ENCODE measurements around the gene LDLRAP1. TPM values are rescaled to one million over a fixed set of nuclear protein-coding genes. Genes with fewer than 3 reads are reported as not detected.
A peak's percentile ranks its signal among the peaks of the same experiment; 100 is the strongest.

LDLRAP1 gene
- total and polyA plus RNA-seq, 5 experiments from 2014 or later, result 361 to 877 (median 387) TPM

DNA sequence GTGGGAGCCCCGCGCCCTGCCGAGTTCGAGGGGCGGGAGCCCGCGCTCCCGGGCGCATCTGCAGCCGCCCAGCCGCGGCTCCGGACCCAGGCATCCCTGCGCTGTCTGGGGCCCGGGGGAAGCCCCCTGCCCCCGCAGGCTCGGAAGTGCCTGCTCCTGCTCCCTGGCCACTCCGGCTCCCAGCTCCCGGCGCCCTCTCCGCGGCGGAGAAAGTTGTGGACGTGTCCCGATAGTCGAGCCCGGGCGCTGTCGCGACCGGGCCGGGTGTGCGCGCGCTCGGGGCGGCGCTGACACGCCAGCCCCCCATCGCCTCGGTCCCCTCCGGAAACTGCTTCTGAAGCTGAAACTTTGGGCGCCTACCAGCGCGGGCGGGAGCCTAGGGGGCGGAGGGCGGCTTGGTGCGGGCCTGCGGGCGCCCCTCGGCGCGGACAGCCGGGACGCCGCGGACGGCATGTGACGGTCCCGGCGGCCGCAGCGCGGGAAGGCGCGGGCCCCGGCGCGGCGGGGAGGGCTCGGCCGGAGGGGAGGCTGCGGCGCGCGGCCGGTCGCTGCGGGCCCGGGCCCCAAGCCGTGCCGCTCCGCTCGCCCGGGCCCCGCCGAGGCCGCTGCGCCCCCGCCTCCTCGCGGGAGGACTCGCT is 73.7 kb downstream of the LDLRAP1 start:
- DNase-seq (peak; percentile 32 to 72 (median 47)), ATAC-seq (peak; percentile 27 to 29)
- Mint-ChIP-seq H3K36me3 (no peaks in the 10 kb centered on the region), H3K4me1 (peaks cover 39 to 62% (median 58%) of the 10 kb centered on the region in 4 donors), H3K27me3 (peaks cover 0 to 2% (median 0%) of the 10 kb centered on the region in 5 donors), H3K27ac (peak overlapping the region in 6 of 10 donors; percentile 31 to 87 (median 74)), H3K4me3 (peak overlapping the region; percentile 22 to 92 (median 82)), H3K9me3 (no peaks in the 10 kb centered on the region)
- POLR2A ChIA-PET, result interaction anchor here (0.6 to 8.6 kb wide), 22 partner anchors 8 to 203 kb away, joined by 3 to 91 read pairs (median 4); partner anchors contain the start of gene MTFR1L

DNA sequence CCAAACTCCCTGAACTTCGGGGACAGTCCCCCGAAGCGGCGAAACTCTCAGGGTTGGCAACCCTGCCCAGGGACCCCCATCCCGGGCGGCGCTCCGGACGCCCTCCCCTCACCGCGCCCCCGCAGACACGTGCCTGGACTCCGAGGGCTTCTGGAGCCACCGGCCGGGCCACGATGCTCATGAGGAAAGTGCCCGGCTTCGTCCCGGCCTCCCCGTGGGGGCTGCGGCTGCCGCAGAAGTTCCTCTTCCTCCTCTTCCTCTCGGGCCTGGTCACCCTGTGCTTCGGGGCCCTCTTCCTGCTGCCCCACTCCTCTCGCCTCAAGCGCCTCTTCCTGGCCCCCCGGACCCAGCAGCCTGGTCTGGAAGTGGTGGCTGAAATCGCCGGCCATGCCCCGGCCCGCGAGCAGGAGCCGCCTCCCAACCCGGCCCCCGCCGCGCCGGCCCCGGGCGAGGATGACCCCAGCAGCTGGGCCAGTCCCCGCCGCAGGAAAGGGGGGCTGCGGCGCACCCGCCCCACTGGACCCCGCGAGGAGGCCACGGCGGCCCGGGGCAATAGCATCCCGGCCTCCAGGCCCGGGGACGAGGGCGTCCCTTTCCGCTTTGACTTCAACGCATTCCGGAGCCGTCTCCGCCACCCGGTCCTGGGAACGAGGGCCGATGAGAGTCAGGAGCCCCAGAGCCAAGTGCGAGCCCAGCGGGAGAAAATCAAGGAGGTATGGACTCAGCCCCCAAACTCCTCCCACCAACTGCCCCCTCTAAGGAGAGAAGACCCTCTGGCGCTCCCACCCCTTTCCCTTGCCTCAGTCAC is 74.4 kb downstream of the LDLRAP1 start:
- no peak for ATAC-seq
- Mint-ChIP-seq H3K4me1 (peaks cover 42 to 69% (median 64%) of the 10 kb centered on the region in 4 donors), H3K27me3 (peaks cover 0 to 2% (median 0%) of the 10 kb centered on the region in 5 donors), H3K9me3 (no peaks in the 10 kb centered on the region), H3K36me3 (no peaks in the 10 kb centered on the region), H3K27ac (peak overlapping the region; percentile 86 to 98 (median 96)), H3K4me3 (peak overlapping the region; percentile 88 to 100 (median 97))
- DNase-seq, result peak in 1 of 10 donors; percentile 18
- POLR2A ChIA-PET, result interaction anchor here (0.6 to 8.6 kb wide), 35 partner anchors 8 to 1250 kb away, joined by 3 to 91 read pairs (median 4); partner anchors contain the start of genes MTFR1L and SELENON

DNA sequence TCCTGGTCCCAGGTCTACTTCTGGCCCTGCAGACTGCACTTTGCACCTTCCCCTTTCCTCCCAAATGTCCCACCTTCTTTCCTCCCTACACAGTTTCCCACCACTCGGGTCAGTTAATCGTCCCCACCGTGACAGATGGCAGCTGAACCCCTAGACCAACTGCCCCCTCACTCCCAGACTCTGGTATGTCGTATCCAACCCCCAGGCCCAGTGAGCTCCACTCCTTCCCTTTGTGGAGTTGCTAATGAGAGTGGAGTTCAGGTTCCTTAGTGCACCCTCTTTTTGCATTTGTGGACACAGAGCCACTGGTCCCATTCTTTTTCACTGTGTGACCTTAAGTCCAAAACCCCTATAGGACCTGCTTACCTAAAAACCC is 75.0 kb downstream of the LDLRAP1 start:
- Mint-ChIP-seq H3K4me3 (peak overlapping the region; percentile 88 to 100 (median 97)), H3K36me3 (no peaks in the 10 kb centered on the region), H3K9me3 (no peaks in the 10 kb centered on the region), H3K27ac (peak overlapping the region; percentile 86 to 98 (median 96)), H3K27me3 (peaks cover 0 to 2% (median 0%) of the 10 kb centered on the region in 5 donors), H3K4me1 (peaks cover 46 to 75% (median 70%) of the 10 kb centered on the region in 4 donors)
- ATAC-seq (no peak), DNase-seq (no peak)
- POLR2A ChIA-PET, result interaction anchor here (0.7 to 8.6 kb wide), 25 partner anchors 9 to 1249 kb away, joined by 3 to 91 read pairs (median 4); partner anchors contain the start of genes LDLRAP1, MTFR1L and SELENON

Other genes with a start within 250 kb of the LDLRAP1 start
- gene TMEM50A, start 205.3 kb upstream of the LDLRAP1 start, total RNA-seq, result 100 to 1,000 TPM in 1 of 2 experiments, 10 to 100 TPM in 1; 89.0 to 101 TPM
- gene TMEM50A, start 205.3 kb upstream of the LDLRAP1 start, polyA plus RNA-seq, result 100 to 1,000 TPM; 130 to 201 (median 146) TPM
- under 1 TPM; 0.44 to 0.60 TPM for gene RHCE, start 122.8 kb upstream of the LDLRAP1 start, total RNA-seq
- 1 to 10 TPM in 1 of 3 donors, under 1 TPM in 2; 0.30 to 1.1 (median 0.81) TPM for gene RHCE, start 122.8 kb upstream of the LDLRAP1 start, polyA plus RNA-seq
- gene MACO1, start 112.7 kb upstream of the LDLRAP1 start, total RNA-seq, result 10 to 100 TPM; 26.9 to 28.0 TPM
- 1 to 10 TPM; 7.6 to 8.8 (median 7.6) TPM for gene MACO1, start 112.7 kb upstream of the LDLRAP1 start, polyA plus RNA-seq
- 10 to 100 TPM; 46.0 to 47.2 TPM for gene MAN1C1, start 73.2 kb downstream of the LDLRAP1 start, total RNA-seq
- gene MAN1C1, start 73.2 kb downstream of the LDLRAP1 start, polyA plus RNA-seq, result 10 to 100 TPM; 11.3 to 48.3 (median 11.7) TPM